HL-60 (cell line): ENCODE measurements around the gene USP32.

Experiments used
- GABPA ChIP-seq: IDR thresholded peaks from 2 replicates; pipeline ENCODE4 v1.6.1; 2012; ENCODE audit warnings: low read depth
- POLR2AphosphoS5 ChIP-seq: IDR thresholded peaks from 2 replicates; pipeline ENCODE4 v1.6.1; 2012; ENCODE audit warnings: low read depth
- TF ChIP-seq, protein P1 (sequence below): IDR thresholded peaks from one replicate; pipeline ENCODE4 v1.5.1; 2011; ENCODE audit warnings: low read length, control low read depth, inconsistent platforms; ENCODE audit not compliant: insufficient read depth
- TF ChIP-seq, protein P2 (sequence below): IDR thresholded peaks from 2 replicates; pipeline ENCODE4 v1.6.1; 2012; ENCODE audit warnings: low read depth; ENCODE audit not compliant: insufficient replicate concordance

DNA sequence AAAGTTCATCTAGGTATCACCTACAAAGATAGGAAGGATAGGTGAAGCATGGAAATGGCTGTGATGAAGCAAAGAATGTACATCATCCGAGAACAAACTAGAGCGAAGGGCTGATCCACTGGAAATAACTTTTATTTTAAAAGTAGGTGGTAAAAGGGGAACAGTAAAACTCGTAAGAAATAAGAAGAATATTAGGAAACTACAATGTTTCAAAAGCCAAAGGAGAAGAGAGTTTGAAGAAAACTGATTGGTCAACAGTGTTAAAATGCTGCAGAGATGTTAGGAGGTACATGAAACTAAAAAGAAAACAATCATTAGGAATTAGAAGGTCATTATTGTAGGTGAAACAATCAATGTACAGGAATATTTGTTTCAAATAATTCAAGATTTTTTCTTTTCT lies 108.1 kb downstream of the USP32 start:
- TF ChIP-seq, protein P1, sequence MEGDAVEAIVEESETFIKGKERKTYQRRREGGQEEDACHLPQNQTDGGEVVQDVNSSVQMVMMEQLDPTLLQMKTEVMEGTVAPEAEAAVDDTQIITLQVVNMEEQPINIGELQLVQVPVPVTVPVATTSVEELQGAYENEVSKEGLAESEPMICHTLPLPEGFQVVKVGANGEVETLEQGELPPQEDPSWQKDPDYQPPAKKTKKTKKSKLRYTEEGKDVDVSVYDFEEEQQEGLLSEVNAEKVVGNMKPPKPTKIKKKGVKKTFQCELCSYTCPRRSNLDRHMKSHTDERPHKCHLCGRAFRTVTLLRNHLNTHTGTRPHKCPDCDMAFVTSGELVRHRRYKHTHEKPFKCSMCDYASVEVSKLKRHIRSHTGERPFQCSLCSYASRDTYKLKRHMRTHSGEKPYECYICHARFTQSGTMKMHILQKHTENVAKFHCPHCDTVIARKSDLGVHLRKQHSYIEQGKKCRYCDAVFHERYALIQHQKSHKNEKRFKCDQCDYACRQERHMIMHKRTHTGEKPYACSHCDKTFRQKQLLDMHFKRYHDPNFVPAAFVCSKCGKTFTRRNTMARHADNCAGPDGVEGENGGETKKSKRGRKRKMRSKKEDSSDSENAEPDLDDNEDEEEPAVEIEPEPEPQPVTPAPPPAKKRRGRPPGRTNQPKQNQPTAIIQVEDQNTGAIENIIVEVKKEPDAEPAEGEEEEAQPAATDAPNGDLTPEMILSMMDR = no peak
- TF ChIP-seq POLR2AphosphoS5 = no peak
- TF ChIP-seq, protein P2, sequence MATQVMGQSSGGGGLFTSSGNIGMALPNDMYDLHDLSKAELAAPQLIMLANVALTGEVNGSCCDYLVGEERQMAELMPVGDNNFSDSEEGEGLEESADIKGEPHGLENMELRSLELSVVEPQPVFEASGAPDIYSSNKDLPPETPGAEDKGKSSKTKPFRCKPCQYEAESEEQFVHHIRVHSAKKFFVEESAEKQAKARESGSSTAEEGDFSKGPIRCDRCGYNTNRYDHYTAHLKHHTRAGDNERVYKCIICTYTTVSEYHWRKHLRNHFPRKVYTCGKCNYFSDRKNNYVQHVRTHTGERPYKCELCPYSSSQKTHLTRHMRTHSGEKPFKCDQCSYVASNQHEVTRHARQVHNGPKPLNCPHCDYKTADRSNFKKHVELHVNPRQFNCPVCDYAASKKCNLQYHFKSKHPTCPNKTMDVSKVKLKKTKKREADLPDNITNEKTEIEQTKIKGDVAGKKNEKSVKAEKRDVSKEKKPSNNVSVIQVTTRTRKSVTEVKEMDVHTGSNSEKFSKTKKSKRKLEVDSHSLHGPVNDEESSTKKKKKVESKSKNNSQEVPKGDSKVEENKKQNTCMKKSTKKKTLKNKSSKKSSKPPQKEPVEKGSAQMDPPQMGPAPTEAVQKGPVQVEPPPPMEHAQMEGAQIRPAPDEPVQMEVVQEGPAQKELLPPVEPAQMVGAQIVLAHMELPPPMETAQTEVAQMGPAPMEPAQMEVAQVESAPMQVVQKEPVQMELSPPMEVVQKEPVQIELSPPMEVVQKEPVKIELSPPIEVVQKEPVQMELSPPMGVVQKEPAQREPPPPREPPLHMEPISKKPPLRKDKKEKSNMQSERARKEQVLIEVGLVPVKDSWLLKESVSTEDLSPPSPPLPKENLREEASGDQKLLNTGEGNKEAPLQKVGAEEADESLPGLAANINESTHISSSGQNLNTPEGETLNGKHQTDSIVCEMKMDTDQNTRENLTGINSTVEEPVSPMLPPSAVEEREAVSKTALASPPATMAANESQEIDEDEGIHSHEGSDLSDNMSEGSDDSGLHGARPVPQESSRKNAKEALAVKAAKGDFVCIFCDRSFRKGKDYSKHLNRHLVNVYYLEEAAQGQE = no peak
- no peak for TF ChIP-seq GABPA
